ENCODE measurements around the gene POLR3G. TPM values are rescaled to one million over a fixed set of nuclear protein-coding genes. Genes with fewer than 3 reads are reported as not detected.

Gene POLR3G
- total RNA-seq, 1 experiment from 2014 or later: 4.4 TPM

DNA sequence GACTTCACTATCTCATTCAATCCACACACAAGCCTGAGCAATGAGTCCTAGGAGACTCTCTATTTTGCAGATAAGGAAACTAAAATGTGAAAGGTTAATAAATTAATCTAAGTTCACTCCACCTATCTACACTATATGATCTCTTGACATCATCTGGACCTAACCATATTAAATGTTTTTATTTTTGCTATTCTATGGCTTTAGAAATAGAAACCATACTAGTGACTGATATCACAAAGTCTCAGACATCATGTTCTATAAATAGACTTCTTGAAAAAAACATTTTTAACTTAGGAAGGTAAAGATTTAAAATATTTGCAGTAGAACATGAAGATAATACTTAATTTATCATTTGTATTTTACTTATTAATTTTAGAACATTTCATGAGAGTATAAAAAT lies 74.6 kb downstream of the POLR3G start:
- Histone ChIP-seq H2AFZ (no peak overlapping the region), H3K27ac (no peak overlapping the region), H3K4me2 (no peak overlapping the region), H3K9me3 (ENCODE audit: insufficient read depth, low read depth) (no peaks in the 10 kb centered on the region), H3K36me3 (ENCODE audit: low read depth) (no peaks in the 10 kb centered on the region), H3F3A (ENCODE audit: insufficient read depth, low read depth) (peaks cover 12% of the 10 kb centered on the region), H3K9me2 (ENCODE audit: insufficient read depth) (no peaks in the 10 kb centered on the region), H3K27me3 (ENCODE audit: insufficient read depth, low read depth) (peaks cover 68% of the 10 kb centered on the region), H3K79me2 (ENCODE audit: low read depth) (no peaks in the 10 kb centered on the region), H4K20me1 (ENCODE audit: insufficient read depth) (no peaks in the 10 kb centered on the region), H3K4me3 (no peak overlapping the region), H3K4me1 (replicated peaks; ENCODE audit: insufficient read depth) (peaks cover 23% of the 10 kb centered on the region)
- DNase-seq: no peak
- POLR2A ChIA-PET (ENCODE audit: unreplicated experiment): interaction anchor here (0.8 kb wide), 1 partner anchor 75 kb away, joined by 6 read pairs; the partner anchor contains the start of genes MBLAC2 and POLR3G
- intact Hi-C loops (cut with micrococcal nuclease; ENCODE audit: unreplicated experiment): no loop called here
- TF ChIP-seq, protein P1, sequence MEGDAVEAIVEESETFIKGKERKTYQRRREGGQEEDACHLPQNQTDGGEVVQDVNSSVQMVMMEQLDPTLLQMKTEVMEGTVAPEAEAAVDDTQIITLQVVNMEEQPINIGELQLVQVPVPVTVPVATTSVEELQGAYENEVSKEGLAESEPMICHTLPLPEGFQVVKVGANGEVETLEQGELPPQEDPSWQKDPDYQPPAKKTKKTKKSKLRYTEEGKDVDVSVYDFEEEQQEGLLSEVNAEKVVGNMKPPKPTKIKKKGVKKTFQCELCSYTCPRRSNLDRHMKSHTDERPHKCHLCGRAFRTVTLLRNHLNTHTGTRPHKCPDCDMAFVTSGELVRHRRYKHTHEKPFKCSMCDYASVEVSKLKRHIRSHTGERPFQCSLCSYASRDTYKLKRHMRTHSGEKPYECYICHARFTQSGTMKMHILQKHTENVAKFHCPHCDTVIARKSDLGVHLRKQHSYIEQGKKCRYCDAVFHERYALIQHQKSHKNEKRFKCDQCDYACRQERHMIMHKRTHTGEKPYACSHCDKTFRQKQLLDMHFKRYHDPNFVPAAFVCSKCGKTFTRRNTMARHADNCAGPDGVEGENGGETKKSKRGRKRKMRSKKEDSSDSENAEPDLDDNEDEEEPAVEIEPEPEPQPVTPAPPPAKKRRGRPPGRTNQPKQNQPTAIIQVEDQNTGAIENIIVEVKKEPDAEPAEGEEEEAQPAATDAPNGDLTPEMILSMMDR (conservative IDR thresholded peaks at IDR 0.05): no peak
- TF ChIP-seq EZH2 (IDR thresholded peaks at IDR 0.05; ENCODE audit: low read depth): no peak
- no TSS peak for BruUV-seq (replicated peaks)
- CTCF ChIA-PET: no interaction called here

DNA sequence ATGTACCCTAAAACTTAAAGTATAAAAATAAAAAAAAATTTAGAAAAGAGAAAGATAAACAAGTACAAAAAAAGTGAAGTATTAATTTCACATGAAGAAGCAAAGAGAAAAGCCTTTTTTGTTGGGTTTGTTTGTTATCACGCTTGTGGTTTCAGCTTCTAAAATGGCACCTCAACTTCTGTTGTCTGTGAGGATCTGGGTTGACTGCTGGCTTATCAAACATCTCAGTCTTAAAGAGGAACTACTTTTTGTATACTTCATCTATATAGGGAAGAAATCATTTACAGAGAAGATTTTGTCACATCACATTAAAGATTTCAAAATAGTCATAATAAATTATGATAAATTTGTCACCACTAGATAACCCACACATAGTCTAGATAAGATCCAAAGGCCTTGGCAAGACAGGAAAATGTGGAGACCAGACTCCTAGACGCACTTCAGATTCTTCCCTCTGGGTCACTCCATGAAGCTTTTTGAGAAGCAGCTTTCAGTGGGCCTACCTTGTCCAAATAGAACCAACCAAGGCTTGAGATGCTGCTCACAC lies 75.1 kb downstream of the POLR3G start:
- intact Hi-C loops (cut with micrococcal nuclease; ENCODE audit: unreplicated experiment): no loop called here
- H3K9me2 ChIP-seq (ENCODE audit: insufficient read depth): no peaks in the 10 kb centered on the region
- peaks cover 23% of the 10 kb centered on the region for H3K4me1 ChIP-seq (replicated peaks; ENCODE audit: insufficient read depth)
- no peaks in the 10 kb centered on the region for H4K20me1 ChIP-seq (ENCODE audit: insufficient read depth)
- no TSS peak for BruUV-seq (replicated peaks)
- no peak overlapping the region for H2AFZ ChIP-seq
- ChIA-PET CTCF (no interaction called here), POLR2A (ENCODE audit: unreplicated experiment) (interaction anchor here (0.8 kb wide), 1 partner anchor 75 kb away, joined by 6 read pairs; the partner anchor contains the start of genes MBLAC2 and POLR3G)
- H3F3A ChIP-seq (ENCODE audit: insufficient read depth, low read depth): peaks cover 12% of the 10 kb centered on the region
- no peaks in the 10 kb centered on the region for H3K36me3 ChIP-seq (ENCODE audit: low read depth)
- no peaks in the 10 kb centered on the region for H3K79me2 ChIP-seq (ENCODE audit: low read depth)
- H3K27me3 ChIP-seq (ENCODE audit: insufficient read depth, low read depth): peaks cover 68% of the 10 kb centered on the region
- no peak overlapping the region for H3K4me2 ChIP-seq
- no peak for TF ChIP-seq EZH2 (IDR thresholded peaks at IDR 0.05; ENCODE audit: low read depth)
- TF ChIP-seq, protein P1 (conservative IDR thresholded peaks at IDR 0.05): no peak
- no peak overlapping the region for H3K27ac ChIP-seq
- H3K4me3 ChIP-seq: no peak overlapping the region
- no peaks in the 10 kb centered on the region for H3K9me3 ChIP-seq (ENCODE audit: insufficient read depth, low read depth)
- no peak for DNase-seq

DNA sequence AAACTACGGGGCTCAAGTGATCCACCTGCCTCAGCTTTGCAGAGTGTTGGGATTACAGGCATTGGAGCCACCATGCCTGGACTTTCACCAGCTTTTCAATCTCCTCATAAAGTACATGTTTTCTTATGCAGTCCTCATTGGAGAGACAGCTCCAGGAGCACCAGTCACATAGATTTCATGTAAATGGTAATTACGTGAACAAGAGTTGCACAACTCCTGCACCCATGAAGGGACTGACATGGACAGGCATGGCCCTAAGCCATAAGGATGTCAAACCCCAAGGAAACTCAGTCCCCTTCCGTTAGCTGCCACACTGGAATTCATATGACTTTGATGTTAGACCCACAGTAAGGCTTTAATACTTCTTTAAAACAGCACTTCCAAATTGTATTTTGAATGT lies 76.3 kb downstream of the POLR3G start:
- Histone ChIP-seq H3K27me3 (ENCODE audit: insufficient read depth, low read depth) (peaks cover 71% of the 10 kb centered on the region), H3K4me1 (replicated peaks; ENCODE audit: insufficient read depth) (peaks cover 23% of the 10 kb centered on the region), H3K27ac (no peak overlapping the region), H4K20me1 (ENCODE audit: insufficient read depth) (no peaks in the 10 kb centered on the region), H3K9me3 (ENCODE audit: insufficient read depth, low read depth) (no peaks in the 10 kb centered on the region), H3F3A (ENCODE audit: insufficient read depth, low read depth) (peaks cover 12% of the 10 kb centered on the region), H3K4me3 (no peak overlapping the region), H3K4me2 (no peak overlapping the region), H3K79me2 (ENCODE audit: low read depth) (no peaks in the 10 kb centered on the region), H3K36me3 (ENCODE audit: low read depth) (no peaks in the 10 kb centered on the region), H3K9me2 (ENCODE audit: insufficient read depth) (no peaks in the 10 kb centered on the region), H2AFZ (no peak overlapping the region)
- ChIA-PET CTCF (no interaction called here), POLR2A (ENCODE audit: unreplicated experiment) (no interaction called here)
- BruUV-seq (replicated peaks): no TSS peak
- no peak for DNase-seq
- intact Hi-C loops (cut with micrococcal nuclease; ENCODE audit: unreplicated experiment): no loop called here
- TF ChIP-seq, protein P1 (conservative IDR thresholded peaks at IDR 0.05): no peak
- TF ChIP-seq EZH2 (IDR thresholded peaks at IDR 0.05; ENCODE audit: low read depth): no peak

Data from PC-9 (cell line).